Fibroblast of lung (primary cell): Measurements from ENCODE around the gene CYP19A1. TPM values are rescaled to one million over a fixed set of nuclear protein-coding genes. Genes with fewer than 3 reads are reported as not detected.

Experiments
- DNase-seq, 2 donors: peaks; one replicate each; pipeline versions ENCODE4 v3.0.0 to v3.0.0-alpha.2; 2010; ENCODE audit warnings: low read depth in 2 of 2
- H2AFZ ChIP-seq: 2 replicates; pipeline ENCODE4 v1.5.1; 2012; ENCODE audit warnings: low read length, control low read depth, inconsistent platforms
- H3K27ac ChIP-seq: 2 replicates; pipeline ENCODE4 v1.5.1; 2011; ENCODE audit warnings: low read length, control low read depth; ENCODE audit not compliant: insufficient read depth
- H3K27me3 ChIP-seq: 2 replicates; pipeline ENCODE4 v1.5.1; 2011; ENCODE audit warnings: mild to moderate bottlenecking, low read length; ENCODE audit not compliant: control insufficient read depth, insufficient read depth
- H3K36me3 ChIP-seq: 2 replicates; pipeline ENCODE4 v1.5.1; 2011; ENCODE audit warnings: low read length; ENCODE audit not compliant: control insufficient read depth, insufficient read depth
- H3K4me1 ChIP-seq: 2 replicates; pipeline ENCODE4 v1.5.1; 2011; ENCODE audit warnings: low read length; ENCODE audit not compliant: control insufficient read depth, insufficient read depth; ENCODE audit errors: extremely low read depth
- H3K4me2 ChIP-seq: 2 replicates; pipeline ENCODE4 v1.5.1; 2011; ENCODE audit warnings: low read length, control low read depth; ENCODE audit not compliant: insufficient read depth; ENCODE audit errors: extremely low read depth
- H3K4me3 ChIP-seq, 4 experiments: fragments of 200-600 bp in 1 of 4; sonication (generic) in 1 of 4; replicated peaks in 1 of 4; 2 replicates each; pipeline ENCODE4 v1.5.1; 2011 to 2016; ENCODE audit warnings: low read length in 4 of 4, low read depth in 3 of 4, mild to moderate bottlenecking in 3 of 4, control low read depth in 2 of 4, inconsistent platforms in 1 of 4, mixed read lengths in 1 of 4; ENCODE audit not compliant: insufficient read depth in 1 of 4; ENCODE audit errors: control extremely low read depth in 1 of 4
- H3K79me2 ChIP-seq: 2 replicates; pipeline ENCODE4 v1.5.1; 2012; ENCODE audit warnings: mild to moderate bottlenecking, low read length, inconsistent platforms; ENCODE audit not compliant: control insufficient read depth, insufficient read depth
- H3K9ac ChIP-seq: 2 replicates; pipeline ENCODE4 v1.5.1; 2011; ENCODE audit warnings: mild to moderate bottlenecking, low read length, control low read depth; ENCODE audit not compliant: insufficient read depth
- H3K9me3 ChIP-seq: 2 replicates; pipeline ENCODE4 v1.5.1; 2012; ENCODE audit warnings: low read depth, low read length; ENCODE audit not compliant: control insufficient read depth, insufficient read depth
- H4K20me1 ChIP-seq: 2 replicates; pipeline ENCODE4 v1.5.1; 2011; ENCODE audit warnings: low read length; ENCODE audit not compliant: control insufficient read depth, insufficient read depth; ENCODE audit errors: extremely low read depth
- CTCF ChIP-seq, 2 donors: IDR thresholded peaks in 1 of 2; conservative IDR thresholded peaks in 1 of 2; 1 replicate in 1 of 2; 2 replicates in 1 of 2; pipeline ENCODE4 v1.5.1; 2011 to 2012; ENCODE audit warnings: low read length in 2 of 2, control low read depth in 1 of 2, inconsistent platforms in 1 of 2, low read depth in 1 of 2, mild to moderate bottlenecking in 1 of 2
- EZH2 ChIP-seq: IDR thresholded peaks from 2 replicates; pipeline ENCODE4 v1.5.1; 2012; ENCODE audit warnings: low read length, control low read depth, mild to moderate bottlenecking; ENCODE audit errors: missing control alignments
- polyA plus RNA-seq, 2 donors: library from polyadenylated mRNA; depleted of rRNA in 1 of 2; stranded (reverse) in 1 of 2; unstranded in 1 of 2; fragments of >200 nt; gene quantifications; 2 replicates each; pipeline ENCODE4 v1.2.1, GENCODE V29; 2011 to 2012; ENCODE audit warnings: missing spikeins in 1 of 2
- total RNA-seq: library from RNA; depleted of rRNA; stranded (reverse); fragments of >200 nt; gene quantifications from 2 replicates; pipeline ENCODE4 v1.2.1, GENCODE V29; 2014

The CYP19A1 gene
- total and polyA plus RNA-seq, 2 donors (not counting 1 experiment from before 2014, with no cell fraction given), result 0.16 to 2.3 TPM

GRCh38 chr15:51359981-51360380 is 21.6 kb upstream of the CYP19A1 start:
- H3K27ac ChIP-seq, result no peak overlapping the region
- no peak overlapping the region for H3K9ac ChIP-seq
- H4K20me1 ChIP-seq, result no peaks in the 10 kb centered on the region
- no peak overlapping the region for H2AFZ ChIP-seq
- H3K79me2 ChIP-seq, result no peaks in the 10 kb centered on the region
- no peak overlapping the region for H3K4me3 ChIP-seq
- no peak overlapping the region for H3K4me2 ChIP-seq
- TF ChIP-seq CTCF (conservative IDR thresholded peaks at IDR 0.05 in 1 of 2, IDR thresholded peaks at IDR 0.05 in 1 of 2; ENCODE audit: low read depth in 1 of 2, low read length in 2 of 2), result no peak
- TF ChIP-seq EZH2, result no peak
- DNase-seq, result no peak
- no peaks in the 10 kb centered on the region for H3K36me3 ChIP-seq
- H3K9me3 ChIP-seq, result no peaks in the 10 kb centered on the region
- no peaks in the 10 kb centered on the region for H3K4me1 ChIP-seq
- peaks cover 2% of the 10 kb centered on the region for H3K27me3 ChIP-seq

- Histone ChIP-seq H4K20me1 (no peaks in the 10 kb centered on the region), H3K79me2 (no peaks in the 10 kb centered on the region), H3K9me3 (no peaks in the 10 kb centered on the region), H3K4me1 (no peaks in the 10 kb centered on the region), H3K9ac (no peak overlapping the region), H3K27ac (no peak overlapping the region), H3K36me3 (no peaks in the 10 kb centered on the region), H3K27me3 (peaks cover 2% of the 10 kb centered on the region), H3K4me3 (no peak overlapping the region), H2AFZ (peak overlapping the region; percentile 19), H3K4me2 (peak overlapping the region; percentile 25)
- no peak for DNase-seq
- TF ChIP-seq CTCF (conservative IDR thresholded peaks at IDR 0.05 in 1 of 2, IDR thresholded peaks at IDR 0.05 in 1 of 2; ENCODE audit: low read depth in 1 of 2, low read length in 2 of 2) (no peak), EZH2 (no peak)
These were observed 18.6 kb upstream of the CYP19A1 start for GRCh38 chr15:51356983-51357382.

DNA sequence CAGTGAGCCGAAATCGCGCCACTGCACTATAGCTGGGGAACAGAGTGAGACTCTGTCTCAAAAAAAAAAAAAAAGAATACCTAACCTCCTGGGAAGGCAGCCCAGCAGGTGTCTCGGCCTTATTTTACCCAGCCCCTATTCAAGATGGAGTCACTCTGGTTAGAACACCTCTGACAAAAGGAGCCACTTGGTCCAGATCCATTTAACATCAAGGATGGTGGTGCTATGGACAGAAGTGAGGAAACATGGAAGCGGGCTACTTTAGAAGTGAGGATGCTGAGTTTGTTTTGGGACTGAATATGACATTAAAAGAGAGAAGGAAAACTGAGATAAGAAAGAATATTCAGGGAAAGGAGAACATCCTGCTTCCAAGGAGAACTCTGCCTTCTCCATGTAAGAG is 17.8 kb upstream of the CYP19A1 start:
- H3K4me1 ChIP-seq, result no peaks in the 10 kb centered on the region
- DNase-seq, result no peak
- H3K27ac ChIP-seq, result no peak overlapping the region
- H2AFZ ChIP-seq, result no peak overlapping the region
- H3K4me3 ChIP-seq, result no peak overlapping the region
- H3K27me3 ChIP-seq, result peaks cover 2% of the 10 kb centered on the region
- no peak for TF ChIP-seq CTCF (conservative IDR thresholded peaks at IDR 0.05 in 1 of 2, IDR thresholded peaks at IDR 0.05 in 1 of 2; ENCODE audit: low read depth in 1 of 2, low read length in 2 of 2)
- no peak for TF ChIP-seq EZH2
- H4K20me1 ChIP-seq, result no peaks in the 10 kb centered on the region
- H3K9me3 ChIP-seq, result no peaks in the 10 kb centered on the region
- H3K36me3 ChIP-seq, result no peaks in the 10 kb centered on the region
- H3K4me2 ChIP-seq, result no peak overlapping the region
- H3K79me2 ChIP-seq, result no peaks in the 10 kb centered on the region
- H3K9ac ChIP-seq, result no peak overlapping the region
